Lower lobe of right lung (tissue), 2 donors: ENCODE data around the gene RASL11B. TPM values are rescaled to one million over a fixed set of nuclear protein-coding genes. Genes with fewer than 3 reads are reported as not detected.

ENCODE experiments used
- ATAC-seq, 2 donors: fragments of 200-7000 bp; cut with Tn5 transposase; one replicate each; pipeline ENCODE4 v1.9.1; 2020 to 2022; ENCODE audit warnings: mild to moderate bottlenecking in 2 of 2, moderate library complexity in 2 of 2
- DNase-seq: peaks from one replicate; pipeline ENCODE4 v3.0.0-alpha.2; 2020
- H3K27ac ChIP-seq: fragments of 200-600 bp; one replicate; pipeline ENCODE4 v1.8.0; 2022
- H3K27me3 ChIP-seq: fragments of 200-600 bp; one replicate; pipeline ENCODE4 v1.8.0; 2022; ENCODE audit warnings: low read depth
- H3K36me3 ChIP-seq: fragments of 200-600 bp; one replicate; pipeline ENCODE4 v1.8.0; 2022; ENCODE audit warnings: mild to moderate bottlenecking
- H3K4me1 ChIP-seq: fragments of 200-600 bp; one replicate; pipeline ENCODE4 v1.8.0; 2022
- H3K4me3 ChIP-seq: fragments of 200-600 bp; one replicate; pipeline ENCODE4 v1.8.0; 2022; ENCODE audit warnings: mild to moderate bottlenecking
- H3K9me3 ChIP-seq: fragments of 200-600 bp; one replicate; pipeline ENCODE4 v1.8.0; 2022
- CTCF ChIP-seq: fragments of 200-600 bp; IDR thresholded peaks from one replicate; pipeline ENCODE4 v1.8.0; 2022; ENCODE audit warnings: antibody characterized with exemption, mild to moderate bottlenecking
- intact Hi-C: fragments of 100-400 bp; cut with DNase I; formaldehyde crosslinking; loops from one replicate; pipeline ENCODE4 v1.11.0; 2022
- total RNA-seq: library from RNA; stranded (reverse); fragmentation: NEBNext Ultra II Directional; extraction: Animal tissue kit (Norgen Biotek cat#: 25700); gene quantifications from one replicate; pipeline ENCODE4 v1.2.1, GENCODE V29; 2021
- donor health status: DM: no; HTN: yes; CAD: no; lungs with severe emphysema.

RASL11B gene
- total RNA-seq, 1 donor from 2014 or later = 0.41 TPM

- intact Hi-C loops = no loop called here
- H3K27ac ChIP-seq = no peak overlapping the region
- H3K4me3 ChIP-seq = no peak overlapping the region
- DNase-seq = no peak
- peaks cover 22% of the 10 kb centered on the region for H3K4me1 ChIP-seq
- no peaks in the 10 kb centered on the region for H3K36me3 ChIP-seq
- H3K9me3 ChIP-seq = no peaks in the 10 kb centered on the region
- ATAC-seq = peak; percentile 57 to 68
- H3K27me3 ChIP-seq = peaks cover 1% of the 10 kb centered on the region
- peak; percentile 6 for TF ChIP-seq CTCF
These were observed 6.0 kb downstream of the RASL11B start for GRCh38 chr4:52868133-52868532.

GRCh38 chr4:52869196-52869595 lies 7.1 kb downstream of the RASL11B start:
- no peak overlapping the region for H3K27ac ChIP-seq
- TF ChIP-seq CTCF = no peak
- H3K36me3 ChIP-seq = no peaks in the 10 kb centered on the region
- no peaks in the 10 kb centered on the region for H3K27me3 ChIP-seq
- intact Hi-C loops = no loop called here
- no peak for DNase-seq
- H3K9me3 ChIP-seq = no peaks in the 10 kb centered on the region
- peak in 1 of 2 donors; percentile 19 for ATAC-seq
- H3K4me3 ChIP-seq = no peak overlapping the region
- peaks cover 22% of the 10 kb centered on the region for H3K4me1 ChIP-seq

- intact Hi-C loops = no loop called here
- no peak for DNase-seq
- H3K4me1 ChIP-seq = peaks cover 18% of the 10 kb centered on the region
- no peak for ATAC-seq
- H3K9me3 ChIP-seq = no peaks in the 10 kb centered on the region
- H3K27ac ChIP-seq = no peak overlapping the region
- no peak overlapping the region for H3K4me3 ChIP-seq
- H3K27me3 ChIP-seq = no peaks in the 10 kb centered on the region
- TF ChIP-seq CTCF = no peak
- no peaks in the 10 kb centered on the region for H3K36me3 ChIP-seq
These were observed 7.5 kb downstream of the RASL11B start for GRCh38 chr4:52869656-52870055.

- intact Hi-C loops = no loop called here
- H3K4me1 ChIP-seq = peaks cover 13% of the 10 kb centered on the region
- no peak overlapping the region for H3K27ac ChIP-seq
- H3K9me3 ChIP-seq = no peaks in the 10 kb centered on the region
- H3K27me3 ChIP-seq = no peaks in the 10 kb centered on the region
- ATAC-seq = peak; percentile 70 to 71
- no peak for TF ChIP-seq CTCF
- no peak overlapping the region for H3K4me3 ChIP-seq
- peak; percentile 59 for DNase-seq
- H3K36me3 ChIP-seq = no peaks in the 10 kb centered on the region
These were observed 8.1 kb downstream of the RASL11B start for GRCh38 chr4:52870225-52870624.

- Histone ChIP-seq H3K27ac (no peak overlapping the region), H3K27me3 (no peaks in the 10 kb centered on the region), H3K4me1 (peaks cover 11% of the 10 kb centered on the region), H3K4me3 (no peak overlapping the region), H3K36me3 (no peaks in the 10 kb centered on the region), H3K9me3 (no peaks in the 10 kb centered on the region)
- TF ChIP-seq CTCF = no peak
- DNase-seq = no peak
- intact Hi-C loops = no loop called here
- no peak for ATAC-seq
These were observed 11.1 kb downstream of the RASL11B start for GRCh38 chr4:52873191-52873590.

- H3K27ac ChIP-seq = no peak overlapping the region
- no peak for TF ChIP-seq CTCF
- no peaks in the 10 kb centered on the region for H3K9me3 ChIP-seq
- intact Hi-C loops = no loop called here
- DNase-seq (no peak), ATAC-seq (peak; percentile 76 to 92)
- peaks cover 11% of the 10 kb centered on the region for H3K4me1 ChIP-seq
- H3K4me3 ChIP-seq = no peak overlapping the region
- H3K27me3 ChIP-seq = no peaks in the 10 kb centered on the region
- no peaks in the 10 kb centered on the region for H3K36me3 ChIP-seq
These were observed 11.8 kb downstream of the RASL11B start for GRCh38 chr4:52873861-52874343.
